CD4-positive, alpha-beta T cell treated with Interleukin-2 at 100 ng/mL for 4 hours (primary cell): Measurements from ENCODE around the gene CLIP3.
"Not testable (repeated sequence)": the region's sequence is repeated elsewhere in the genome, so short reads cannot be mapped to it uniquely, and the experiment has no call there.

Experiments used
- DNase-seq: peaks from one replicate; pipeline ENCODE4 v3.0.0-alpha.2; 2020; ENCODE audit warnings: low spot score

Gene CLIP3

DNA sequence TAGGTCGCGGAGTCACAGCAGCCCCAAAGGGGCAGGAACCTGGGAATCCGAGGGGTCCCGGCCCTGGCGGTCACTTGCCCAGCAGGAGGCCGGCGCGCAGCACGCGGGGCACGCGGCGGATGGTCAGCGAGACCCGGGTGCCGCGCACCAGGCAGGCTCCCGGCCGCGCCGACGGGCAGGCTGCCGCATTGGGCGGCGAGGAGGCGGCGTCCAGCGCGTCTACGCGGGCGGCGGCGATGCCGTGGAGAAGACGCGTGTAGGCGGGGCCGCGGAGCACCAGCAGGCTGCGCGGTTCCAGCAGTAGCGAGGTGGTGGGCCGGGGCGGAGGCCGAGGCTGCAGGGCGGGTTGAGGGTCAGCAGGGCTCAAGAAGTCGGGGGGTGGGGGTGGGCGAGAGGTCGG lies 23.5 kb downstream of the CLIP3 start:
- peak; percentile 43 for DNase-seq

DNA sequence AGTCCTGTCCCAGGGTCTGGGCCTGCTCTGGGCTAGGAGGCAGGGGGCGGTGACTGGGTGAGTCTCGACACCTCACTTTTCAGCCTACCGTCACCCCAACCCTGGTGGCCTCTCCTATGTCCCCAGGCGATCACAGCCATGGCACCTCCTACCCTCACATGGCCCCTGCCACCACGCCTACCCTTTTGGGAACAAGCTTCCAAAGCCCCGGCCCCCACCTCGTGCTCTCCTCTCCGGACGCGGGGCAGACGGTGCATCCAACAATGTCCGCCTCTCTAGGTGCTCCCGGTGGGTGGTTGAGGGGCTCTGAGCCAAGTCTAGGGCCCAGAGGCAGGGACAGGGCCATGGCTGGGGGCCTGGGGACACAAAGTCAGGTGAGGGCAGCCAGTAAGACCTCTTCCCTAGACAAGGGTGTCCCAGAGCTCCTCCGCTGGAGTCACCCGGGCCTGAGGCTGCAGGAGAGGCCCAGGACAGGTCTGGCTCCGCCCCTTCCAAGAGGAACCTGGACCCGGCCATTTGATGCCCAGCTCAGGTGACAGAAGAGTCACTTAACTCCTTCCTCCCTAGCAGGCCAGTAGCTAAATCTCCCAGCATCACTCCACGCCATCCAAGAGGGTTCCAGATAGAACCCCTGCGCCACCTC lies 24.2 kb downstream of the CLIP3 start, which contains the start of gene SYNE4:
SYNE4 (minus strand) TSS at position 478 of the 643 bp plus-strand sequence; CDS start at position 346, 132 bp downstream.
- no peak for DNase-seq

DNA sequence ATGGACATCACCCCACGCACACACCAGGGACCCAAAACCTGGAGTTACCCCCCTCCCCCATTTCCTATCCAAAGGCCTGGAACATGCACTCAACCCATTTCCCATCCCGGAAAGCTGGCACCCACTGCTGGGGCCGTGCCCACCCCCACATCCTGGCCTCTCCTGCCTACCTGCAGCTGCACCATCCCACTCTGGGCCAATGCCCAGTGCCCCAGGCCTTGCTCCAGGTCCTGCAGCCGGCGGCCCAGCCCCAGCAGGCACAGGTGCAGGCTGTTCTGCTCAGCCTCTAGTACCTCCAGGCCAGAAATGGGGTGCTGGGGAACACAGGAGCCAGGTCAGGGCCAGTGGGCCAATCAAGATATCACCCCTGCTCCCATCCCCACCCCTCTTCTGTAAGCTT lies 25.7 kb downstream of the CLIP3 start:
- no peak for DNase-seq

DNA sequence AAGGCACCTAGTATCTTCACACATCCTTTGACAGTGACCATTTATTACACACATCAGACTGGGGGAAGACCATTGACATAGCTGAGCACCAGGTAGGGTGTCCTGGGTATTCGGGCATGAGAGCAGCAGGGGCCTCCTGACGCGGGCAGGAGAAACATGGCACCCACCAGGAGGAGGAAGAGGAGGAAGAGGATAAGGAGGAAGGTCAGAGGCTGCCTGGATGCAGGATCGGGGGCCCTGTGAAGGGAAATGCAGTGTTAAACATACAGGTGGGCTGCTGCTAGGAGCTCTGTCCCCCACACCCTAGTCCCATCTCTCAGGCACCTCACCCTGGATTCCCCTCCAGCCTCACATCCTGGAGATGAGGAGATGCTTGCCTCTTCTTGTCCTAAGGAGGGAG lies 29.4 kb downstream of the CLIP3 start:
- no peak for DNase-seq

DNA sequence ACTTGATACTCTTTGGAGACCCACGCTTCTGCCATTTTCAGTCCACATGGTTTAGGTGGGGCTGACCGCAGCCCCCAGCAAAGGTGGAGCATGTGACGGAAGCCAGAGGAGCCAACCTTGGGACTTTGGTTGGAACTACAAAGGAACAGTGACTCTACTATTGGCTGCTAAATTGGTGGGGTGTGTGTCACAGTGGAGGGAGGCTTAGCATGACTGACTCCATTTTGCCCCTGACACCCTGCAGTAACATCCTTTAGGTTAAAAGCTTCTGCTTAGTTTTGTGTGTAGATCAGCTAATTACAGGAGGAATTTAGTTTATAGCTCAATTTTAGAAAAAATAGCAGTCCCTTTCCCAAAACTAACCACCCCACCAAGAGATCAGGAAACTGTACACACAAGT lies 31.1 kb downstream of the CLIP3 start:
- no peak for DNase-seq

DNA sequence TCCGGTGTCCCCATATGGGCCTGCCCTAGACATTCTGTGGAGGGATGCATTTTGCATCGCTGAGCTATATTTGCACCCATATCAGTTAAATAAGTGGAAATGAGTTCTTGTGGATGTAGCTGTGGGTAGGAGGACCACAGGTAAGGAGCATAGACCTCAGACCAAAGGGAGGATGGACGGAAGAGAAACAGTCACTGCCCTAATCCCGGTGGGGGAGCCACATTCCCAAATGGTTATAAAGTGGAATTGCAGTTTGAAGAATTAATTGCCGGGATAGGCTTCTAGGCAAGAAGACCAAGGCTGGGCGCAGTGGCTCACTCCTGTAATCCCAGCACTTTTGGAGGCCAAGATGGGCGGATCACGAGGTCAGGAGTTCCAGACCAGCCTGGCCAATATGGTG lies 35.9 kb downstream of the CLIP3 start:
- DNase-seq = no peak

DNA sequence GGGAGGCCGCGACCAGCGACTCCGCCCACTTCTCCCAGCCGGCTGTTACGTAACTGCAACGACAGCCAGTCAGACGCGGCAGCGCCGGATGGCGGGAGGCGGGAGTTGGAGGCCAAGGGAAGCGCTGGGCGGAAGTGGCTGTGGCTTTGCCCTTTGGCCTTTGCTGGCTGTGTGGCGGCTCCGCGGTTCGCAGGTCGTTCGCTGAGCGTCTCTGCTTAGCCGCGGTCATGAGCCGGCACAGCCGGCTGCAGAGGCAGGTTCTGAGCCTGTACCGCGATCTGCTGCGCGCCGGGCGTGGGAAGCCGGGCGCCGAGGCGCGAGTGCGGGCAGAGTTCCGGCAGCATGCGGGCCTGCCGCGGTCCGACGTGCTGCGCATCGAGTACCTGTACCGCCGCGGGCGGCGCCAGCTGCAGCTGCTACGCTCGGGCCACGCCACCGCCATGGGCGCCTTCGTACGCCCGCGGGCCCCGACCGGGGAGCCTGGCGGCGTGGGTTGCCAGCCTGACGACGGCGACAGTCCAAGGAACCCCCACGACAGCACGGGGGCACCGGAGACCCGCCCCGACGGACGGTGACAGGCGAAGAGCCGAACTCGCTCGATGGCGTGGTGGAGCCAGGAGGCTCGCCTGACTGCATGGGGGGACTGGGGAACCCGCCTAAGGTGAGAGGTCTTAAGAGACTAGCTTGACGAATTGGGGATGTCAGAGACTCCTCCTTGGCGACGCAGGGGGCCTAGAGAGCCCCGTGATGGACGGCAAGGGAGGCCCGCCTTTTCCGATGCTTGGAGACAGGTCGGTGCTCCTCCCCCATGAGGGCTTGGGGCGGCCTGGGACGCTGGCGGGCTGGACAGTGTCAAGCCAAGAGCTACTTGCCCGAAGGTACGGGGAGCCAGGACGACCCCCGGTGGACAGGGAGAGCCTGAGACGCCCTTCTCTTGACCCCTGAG lies 37.4 kb downstream of the CLIP3 start, which contains the start of gene SDHAF1:
SDHAF1 (plus strand) TSS at position 141 of the 946 bp plus-strand sequence; CDS start at position 228, 87 bp downstream.
- peak; percentile 93 for DNase-seq

DNA sequence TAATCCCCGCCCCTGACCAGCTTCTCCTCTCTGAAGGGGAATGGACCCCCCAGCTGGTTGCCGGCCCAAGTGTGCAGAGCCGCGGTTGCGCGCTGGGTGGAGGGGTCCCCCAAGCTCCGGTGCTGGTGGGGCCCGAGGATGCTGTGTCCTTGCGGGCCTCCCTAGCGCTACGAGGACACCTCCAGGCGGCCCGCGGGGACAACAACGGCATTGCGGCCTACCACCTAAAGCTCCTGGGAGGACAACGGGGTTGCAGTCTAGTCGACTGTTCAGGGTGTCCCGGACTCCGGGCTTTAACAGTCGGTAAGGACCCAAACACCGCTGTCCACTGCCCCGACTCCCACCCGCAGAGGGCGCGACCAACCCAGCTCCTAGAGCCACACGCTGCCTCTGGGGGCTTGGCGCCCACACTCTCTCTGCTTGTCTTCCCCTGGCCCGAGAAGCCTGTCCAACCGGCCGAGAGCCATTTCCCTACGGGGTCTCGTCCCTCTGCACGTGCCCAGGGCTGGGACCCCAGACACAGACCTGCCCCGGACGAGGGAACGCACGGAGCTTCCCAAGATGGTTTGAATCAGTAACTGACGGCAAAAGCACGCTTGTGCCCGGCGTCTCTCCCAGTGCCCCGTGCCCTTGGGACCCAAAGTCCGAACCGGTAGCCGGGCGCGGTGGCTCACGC lies 38.6 kb downstream of the CLIP3 start:
- no peak for DNase-seq

DNA sequence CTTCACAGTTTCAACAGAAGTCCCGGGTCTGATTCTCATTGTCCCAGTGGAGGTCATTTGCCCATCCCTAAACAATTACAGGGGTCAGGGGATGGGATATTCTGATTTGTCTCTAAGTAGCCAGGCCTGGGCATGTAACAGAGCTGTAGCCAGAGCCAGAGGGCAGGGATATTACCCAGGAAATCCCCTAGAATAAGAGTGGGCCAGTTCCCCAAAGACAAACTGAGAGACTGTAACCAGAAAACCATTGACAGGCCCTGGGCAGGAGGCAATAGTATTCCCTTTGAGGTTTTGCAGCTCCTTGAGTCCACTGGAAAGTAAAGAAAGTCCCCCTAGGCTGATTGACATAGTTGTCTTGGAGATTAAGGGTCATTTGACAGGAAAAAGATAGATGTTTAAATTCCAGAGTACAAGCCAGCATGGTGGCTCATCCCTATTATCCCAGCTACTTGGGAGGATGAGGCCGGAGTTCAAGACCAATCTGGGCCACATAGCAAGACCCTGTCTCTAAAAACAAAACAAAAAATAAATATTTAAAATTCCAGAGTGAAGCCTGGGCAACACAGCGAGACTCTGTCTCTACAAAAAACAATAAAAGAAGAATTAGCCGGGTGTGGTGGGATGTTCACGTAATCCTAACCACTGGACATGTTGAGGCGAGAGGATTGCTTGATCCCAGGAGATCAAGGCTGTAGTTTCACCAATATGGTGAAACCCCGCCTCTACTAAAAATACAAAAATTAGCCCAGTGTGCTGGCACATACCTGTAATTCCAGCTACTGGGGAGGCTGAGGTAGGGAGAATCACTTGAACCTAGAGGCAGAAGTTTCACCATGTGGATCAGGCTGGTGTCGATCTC lies 39.5 kb downstream of the CLIP3 start:
- DNase-seq = no peak

DNA sequence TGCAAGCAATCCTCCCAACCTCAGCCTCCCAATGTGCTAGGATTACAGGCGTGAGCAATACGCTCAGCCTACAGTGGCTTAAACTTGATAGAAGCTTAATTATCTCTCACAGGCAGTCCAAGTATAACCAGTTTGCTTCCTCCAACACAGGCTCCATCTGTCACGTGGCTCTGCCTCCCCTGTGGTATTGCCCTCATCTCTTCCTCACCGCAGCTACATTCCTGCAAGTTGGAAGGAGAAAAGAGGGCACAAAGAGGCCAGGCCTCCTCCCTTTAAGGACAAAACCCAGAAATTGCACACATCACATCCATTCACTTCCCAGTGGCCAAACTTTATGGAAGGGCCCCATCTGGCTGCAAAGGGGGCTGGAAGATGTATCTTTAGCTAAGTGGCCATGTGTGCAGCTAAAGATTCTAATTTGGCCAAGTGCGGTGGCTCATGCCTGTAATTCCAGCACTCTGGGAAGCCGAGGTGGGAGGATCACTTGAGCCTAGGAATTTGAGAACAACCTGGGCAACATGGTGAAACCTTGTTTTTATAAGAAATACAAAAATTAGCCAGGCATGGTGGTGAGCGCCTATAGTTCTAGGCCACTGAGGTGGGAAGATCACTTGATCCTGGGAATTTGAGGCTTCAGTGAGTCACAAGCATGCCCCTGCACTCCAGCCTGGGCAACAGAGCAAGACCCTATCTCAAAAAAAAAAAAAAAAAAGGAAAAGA lies 40.8 kb downstream of the CLIP3 start:
- DNase-seq = no peak

DNA sequence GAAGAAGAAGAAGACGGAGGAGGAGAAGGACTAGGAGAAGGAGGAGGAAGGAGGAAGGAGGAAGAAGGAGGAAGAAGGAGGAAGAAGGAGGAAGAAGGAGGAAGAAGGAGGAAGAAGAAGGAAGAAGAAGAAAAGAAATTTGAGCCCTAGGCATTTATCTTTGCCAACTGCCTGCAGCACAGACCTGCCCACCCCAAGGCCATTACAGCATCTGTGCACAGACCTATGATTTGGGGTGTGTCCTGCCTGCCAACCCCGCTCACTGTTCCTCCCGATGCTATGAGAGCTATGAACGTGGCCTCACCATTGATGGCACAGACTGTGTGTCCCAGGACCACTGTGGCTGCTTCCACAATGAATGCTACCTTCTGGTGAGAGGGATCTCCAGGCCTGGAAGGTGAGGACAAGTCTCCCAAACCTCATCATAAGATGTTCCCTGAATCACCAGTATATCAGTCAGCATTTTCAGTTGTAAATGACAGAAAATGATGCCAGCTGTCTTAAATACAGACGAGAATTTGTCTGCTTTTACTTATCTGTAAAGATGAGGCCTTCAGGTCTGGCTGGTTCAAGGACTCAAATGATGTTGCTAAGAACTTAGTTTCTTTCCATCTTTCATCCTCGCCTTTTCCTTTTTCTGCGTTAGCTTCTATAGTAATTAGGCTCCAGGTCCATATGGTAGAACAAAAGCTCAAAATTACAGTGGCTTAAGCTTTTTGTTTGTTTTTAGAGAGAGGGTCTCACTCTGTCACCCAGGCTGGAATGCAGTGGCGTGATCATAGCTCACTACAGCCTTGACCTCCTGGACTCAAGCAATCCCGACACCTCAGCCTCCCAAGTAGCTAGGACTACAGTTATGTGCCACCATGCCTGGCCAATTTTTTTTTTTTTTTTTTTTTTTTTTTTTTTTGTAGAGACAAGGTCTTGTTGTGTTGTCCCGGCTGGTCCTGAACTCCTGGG lies 41.6 kb downstream of the CLIP3 start:
- no peak for DNase-seq

DNA sequence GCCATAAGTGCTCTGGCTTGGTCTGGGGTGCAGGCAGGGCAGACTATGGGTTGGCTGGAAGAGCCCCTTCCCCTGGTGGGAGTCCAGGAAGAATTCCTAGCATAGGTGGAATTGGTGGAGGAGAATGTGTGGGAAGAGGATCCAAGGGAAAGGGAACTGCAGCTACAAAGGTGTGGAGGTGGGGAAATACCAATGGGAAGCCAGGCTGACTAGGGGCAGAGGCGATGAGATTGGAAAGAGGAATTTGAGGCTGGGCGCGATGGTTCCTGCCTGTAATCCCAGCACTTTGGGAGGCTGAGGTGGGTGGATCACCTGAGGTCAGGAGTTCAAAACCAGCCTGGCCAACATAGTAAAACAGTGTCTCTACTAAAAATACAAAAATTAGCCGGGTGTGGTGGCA lies 42.5 kb downstream of the CLIP3 start:
- DNase-seq = no peak

DNA sequence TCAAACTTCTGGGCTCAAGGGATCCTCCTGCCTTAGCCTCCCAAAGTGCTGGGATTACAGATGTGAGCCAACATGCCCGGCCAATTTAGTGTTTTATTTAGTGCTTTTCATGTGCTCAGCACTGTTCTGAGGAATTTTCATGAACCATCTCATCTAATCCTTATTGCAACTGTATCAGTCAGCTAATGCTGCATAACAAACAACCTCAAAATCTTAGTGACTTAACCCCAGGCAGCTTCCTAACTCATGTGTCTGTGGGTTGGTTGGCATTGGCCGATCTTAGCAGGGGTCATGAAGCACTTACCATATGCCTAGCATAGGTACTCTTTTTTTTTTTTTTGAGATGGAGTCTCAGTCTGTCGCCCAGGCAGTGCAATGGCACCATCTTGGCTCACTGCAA lies 43.8 kb downstream of the CLIP3 start:
- no peak for DNase-seq

DNA sequence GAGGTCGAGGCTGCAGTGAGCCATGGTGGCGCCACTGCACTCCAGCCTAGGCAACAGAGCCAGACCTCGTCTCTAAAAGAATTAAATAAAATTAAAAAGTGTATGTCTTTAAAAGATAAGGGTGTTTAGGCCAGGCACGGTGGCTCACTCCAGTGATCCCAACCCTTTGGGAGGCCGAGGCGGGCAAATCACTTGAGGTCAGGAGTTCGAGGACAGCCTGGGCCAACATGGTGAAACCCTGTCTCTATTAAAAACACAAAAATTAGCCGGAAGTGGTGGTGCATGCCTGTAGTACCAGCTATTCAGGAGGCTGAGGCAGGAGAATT lies 45.1 kb downstream of the CLIP3 start:
- DNase-seq = no peak

DNA sequence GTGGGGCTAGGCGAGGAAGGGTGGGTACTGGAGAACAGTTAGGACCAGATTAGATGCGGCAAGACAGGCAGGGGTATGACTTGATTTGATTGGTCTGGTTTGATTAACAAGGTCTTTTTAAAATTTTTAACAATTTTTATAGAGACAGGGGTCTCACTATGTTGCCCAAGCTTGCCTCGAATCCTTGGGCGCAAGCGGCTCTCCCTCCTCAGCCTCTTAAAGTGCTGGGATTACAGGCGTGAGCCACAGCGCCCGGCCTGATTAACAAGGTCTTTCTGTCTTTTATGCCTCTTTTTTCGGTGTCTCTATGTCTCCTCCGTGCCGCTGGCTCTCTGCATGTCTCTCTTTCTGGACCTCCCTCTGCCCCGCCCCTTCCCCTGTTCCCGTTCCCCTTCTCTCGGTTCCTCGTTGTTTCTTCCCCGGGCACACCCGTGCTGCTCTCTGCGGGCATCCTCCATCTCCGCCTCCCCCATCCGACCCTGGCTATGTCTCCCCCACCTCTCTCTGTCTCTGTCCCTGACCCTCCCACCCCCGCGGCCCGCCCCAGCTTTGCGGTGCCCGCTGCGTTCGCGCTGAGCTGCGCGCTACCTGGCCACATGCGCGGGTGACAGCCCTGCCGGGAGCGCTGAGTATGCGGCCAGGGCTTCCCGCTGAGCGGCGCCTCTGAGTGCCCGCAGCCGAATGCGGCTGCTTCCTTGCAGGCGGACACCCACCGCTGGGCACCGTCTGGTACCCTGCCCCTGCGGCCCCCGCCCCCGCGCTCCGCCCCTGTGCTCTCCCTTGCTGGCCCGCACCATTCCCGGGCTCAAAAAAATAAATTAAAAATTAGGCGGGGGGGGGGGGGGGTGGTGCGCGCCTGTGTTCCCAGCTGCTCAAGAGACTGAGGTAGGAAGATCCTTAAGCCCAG lies 45.8 kb downstream of the CLIP3 start:
- no peak for DNase-seq

DNA sequence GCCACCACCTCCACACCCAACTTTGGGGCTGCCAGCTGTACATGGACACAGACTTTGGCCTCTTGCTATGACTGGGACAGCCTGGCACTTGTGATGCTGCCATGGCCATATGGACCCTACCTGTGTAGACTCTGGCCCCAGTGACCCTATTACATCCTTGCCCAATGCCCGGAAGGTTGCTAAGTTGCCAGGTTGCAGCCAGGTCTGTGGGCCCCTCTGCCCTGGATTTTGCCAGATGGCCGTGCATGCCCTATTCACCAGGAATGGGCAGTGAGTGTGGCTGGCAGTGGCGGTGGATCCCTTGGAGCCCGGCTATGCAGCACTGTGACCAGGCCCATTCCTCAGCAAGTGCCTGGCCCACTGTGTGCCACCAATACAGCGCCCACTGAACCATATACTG lies 46.6 kb downstream of the CLIP3 start:
- no peak for DNase-seq

DNA sequence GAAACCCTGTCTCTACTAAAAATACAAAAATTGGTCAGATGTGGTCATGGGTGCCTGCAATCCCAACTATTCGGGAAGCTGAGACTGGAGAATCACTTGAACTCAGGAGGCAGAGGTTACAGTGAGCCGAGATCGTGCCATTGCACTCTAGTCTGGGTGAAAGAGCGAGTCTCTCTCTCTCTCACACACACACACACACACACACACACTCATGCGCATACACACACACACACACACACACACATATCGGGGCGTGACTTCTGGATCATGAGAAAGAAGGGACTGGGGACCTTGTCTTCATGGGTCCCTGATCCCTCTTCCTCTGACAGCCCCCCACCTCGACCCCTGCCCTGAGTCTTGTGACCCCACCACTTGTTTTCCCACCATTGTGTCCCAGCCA lies 49.5 kb downstream of the CLIP3 start:
- no peak for DNase-seq

DNA sequence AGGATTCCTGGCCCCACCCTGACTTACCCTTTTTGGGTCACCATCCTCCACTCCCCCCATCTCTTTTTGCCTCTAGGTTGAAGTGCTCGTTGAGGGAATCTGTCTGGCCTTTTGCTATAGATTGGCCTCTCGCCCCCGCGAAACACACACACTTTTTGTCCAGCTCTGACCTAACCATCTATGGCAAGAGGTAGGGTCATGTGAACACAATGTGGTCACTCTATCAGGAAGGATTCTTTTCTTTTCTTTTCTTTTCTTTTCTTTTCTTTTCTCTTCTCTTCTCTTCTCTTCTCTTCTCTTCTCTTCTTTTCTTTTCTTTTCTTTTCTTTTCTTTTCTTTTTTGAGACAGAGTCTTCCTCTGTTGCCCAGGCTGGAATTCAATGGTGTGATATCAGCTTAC lies 51.7 kb downstream of the CLIP3 start:
- not testable (repeated sequence) for DNase-seq

DNA sequence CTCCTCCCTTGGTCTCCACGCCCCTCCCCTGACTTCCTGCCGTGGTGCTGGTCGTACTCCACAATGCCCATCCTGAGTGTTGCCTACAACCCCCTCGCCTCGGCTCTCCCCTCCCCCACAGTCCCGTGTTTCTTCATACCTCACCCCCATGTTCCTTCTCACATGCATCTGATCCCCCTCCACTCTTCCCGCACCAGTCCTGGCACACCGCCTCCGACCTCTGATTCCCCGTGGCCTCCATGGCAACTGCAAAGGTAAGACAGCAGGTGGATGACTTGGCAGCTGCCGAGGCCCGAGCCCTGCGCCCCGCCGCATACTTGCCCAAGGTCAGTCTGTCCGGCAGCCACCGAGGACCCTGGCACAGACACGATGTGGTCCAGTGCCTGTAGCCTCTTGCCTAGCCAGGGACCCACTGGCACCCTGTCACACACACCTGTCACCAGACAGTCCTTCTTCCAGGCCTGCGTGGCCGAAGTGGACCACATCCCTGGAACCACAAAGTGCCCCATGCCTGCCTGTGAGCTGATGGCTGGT lies 53.8 kb downstream of the CLIP3 start:
- DNase-seq = no peak
